ENCODE measurements around the gene HINT2. TPM values are rescaled to one million over a fixed set of nuclear protein-coding genes. Genes with fewer than 3 reads are reported as not detected.

HINT2 gene
- total RNA-seq, 3 donors from 2014 or later = 25.0 to 55.7 (median 32.1) TPM

DNA sequence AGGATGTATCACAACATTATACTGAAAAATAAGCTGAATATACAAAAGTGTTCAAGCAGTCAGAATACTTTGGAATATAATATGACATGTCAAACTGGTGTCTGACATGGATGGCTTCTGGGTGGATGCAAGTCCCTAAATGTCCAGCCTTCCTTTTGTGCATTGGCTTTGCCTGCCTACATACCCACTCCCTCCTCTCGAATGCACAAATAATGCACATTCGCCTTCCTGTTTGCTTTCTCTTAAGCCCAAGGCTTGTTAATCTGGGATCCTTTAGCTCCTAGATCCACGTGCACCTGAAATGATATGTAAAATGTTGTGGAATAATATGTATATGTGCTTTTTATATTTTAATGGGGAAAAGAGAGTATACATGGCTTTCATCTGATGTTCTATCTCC, 36.3 kb downstream of the HINT2 start:
- H3K36me3 ChIP-seq = no peaks in the 10 kb centered on the region
- H3K4me3 ChIP-seq = no peak overlapping the region
- H3K4me1 ChIP-seq = no peaks in the 10 kb centered on the region
- TF ChIP-seq POLR2AphosphoS5 (IDR thresholded peaks at IDR 0.05) = no peak
- TF ChIP-seq POLR2A (IDR thresholded peaks at IDR 0.05) = no peak
- TF ChIP-seq, protein P1, sequence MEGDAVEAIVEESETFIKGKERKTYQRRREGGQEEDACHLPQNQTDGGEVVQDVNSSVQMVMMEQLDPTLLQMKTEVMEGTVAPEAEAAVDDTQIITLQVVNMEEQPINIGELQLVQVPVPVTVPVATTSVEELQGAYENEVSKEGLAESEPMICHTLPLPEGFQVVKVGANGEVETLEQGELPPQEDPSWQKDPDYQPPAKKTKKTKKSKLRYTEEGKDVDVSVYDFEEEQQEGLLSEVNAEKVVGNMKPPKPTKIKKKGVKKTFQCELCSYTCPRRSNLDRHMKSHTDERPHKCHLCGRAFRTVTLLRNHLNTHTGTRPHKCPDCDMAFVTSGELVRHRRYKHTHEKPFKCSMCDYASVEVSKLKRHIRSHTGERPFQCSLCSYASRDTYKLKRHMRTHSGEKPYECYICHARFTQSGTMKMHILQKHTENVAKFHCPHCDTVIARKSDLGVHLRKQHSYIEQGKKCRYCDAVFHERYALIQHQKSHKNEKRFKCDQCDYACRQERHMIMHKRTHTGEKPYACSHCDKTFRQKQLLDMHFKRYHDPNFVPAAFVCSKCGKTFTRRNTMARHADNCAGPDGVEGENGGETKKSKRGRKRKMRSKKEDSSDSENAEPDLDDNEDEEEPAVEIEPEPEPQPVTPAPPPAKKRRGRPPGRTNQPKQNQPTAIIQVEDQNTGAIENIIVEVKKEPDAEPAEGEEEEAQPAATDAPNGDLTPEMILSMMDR (IDR thresholded peaks at IDR 0.05) = no peak
- no peak for DNase-seq (ENCODE audit: low spot score in 2 of 2)
- H3K9me3 ChIP-seq = no peaks in the 10 kb centered on the region
- H3K27ac ChIP-seq = no peak overlapping the region
- intact Hi-C loops (cut with DNase I; ENCODE audit: low total_unique reads) = no loop called here
- no peaks in the 10 kb centered on the region for H3K27me3 ChIP-seq

DNA sequence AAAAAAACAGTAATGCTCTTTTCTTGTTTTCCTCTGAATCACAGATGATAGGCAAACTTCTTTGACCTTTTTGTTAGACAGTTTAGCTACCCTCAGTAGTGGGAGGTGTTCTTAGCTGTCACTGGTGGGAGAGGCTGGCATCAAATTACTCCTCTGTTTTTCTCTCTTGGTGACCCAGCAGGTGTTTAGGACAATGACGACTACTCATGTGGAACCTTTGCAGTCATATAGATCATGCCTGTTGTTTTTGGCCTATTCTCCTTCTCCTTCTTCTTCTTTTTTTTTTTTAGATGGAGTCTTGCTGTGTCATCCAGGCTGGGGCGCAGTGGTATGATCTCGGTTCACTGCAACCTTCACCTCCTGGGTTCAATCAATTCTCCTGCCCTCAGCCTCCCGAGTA, 38.8 kb downstream of the HINT2 start:
- Histone ChIP-seq H3K27me3 (no peaks in the 10 kb centered on the region), H3K27ac (no peak overlapping the region), H3K36me3 (no peaks in the 10 kb centered on the region), H3K4me3 (no peak overlapping the region), H3K9me3 (no peaks in the 10 kb centered on the region), H3K4me1 (peaks cover 0 to 8% of the 10 kb centered on the region in 2 donors)
- DNase-seq (ENCODE audit: low spot score in 2 of 2) = no peak
- TF ChIP-seq POLR2A (IDR thresholded peaks at IDR 0.05) = no peak
- TF ChIP-seq, protein P1 (IDR thresholded peaks at IDR 0.05) = no peak
- TF ChIP-seq POLR2AphosphoS5 (IDR thresholded peaks at IDR 0.05) = no peak
- intact Hi-C loops (cut with DNase I; ENCODE audit: low total_unique reads) = no loop called here

DNA sequence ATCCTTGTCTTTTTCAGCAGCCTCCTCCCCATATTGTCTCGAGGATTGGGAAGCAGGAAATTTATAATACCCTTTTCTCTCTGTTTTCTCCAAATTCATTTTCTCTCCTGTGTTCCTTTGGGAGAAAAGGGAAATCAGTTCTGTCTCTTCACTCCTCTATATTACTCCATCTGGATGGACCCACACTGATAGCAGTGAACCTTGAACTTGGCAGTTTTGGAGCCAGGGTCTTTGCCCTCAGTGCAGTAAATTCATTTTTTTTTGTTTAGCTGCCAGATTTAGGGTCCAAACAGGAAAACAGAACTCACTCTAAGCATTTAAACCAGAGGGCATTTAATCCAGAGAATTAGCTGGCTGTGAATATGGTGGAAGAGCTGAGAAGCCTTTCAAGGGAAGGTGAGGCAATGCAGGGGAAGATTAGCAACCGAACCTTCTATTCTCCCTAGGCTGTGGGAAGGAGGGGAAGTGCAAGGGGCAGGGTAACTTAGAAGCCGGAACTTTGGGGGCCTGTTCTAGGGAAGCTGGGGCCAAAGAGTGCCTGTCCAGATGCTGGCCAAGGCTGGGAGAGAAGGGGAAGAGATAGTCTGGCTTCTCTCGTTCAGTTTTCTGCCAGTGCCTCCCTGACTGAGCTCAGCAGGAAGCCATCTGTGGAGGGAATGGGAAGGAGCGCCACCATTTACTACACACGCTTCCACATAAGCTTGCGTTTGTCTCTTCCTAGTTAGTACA, 39.8 kb downstream of the HINT2 start:
- no peaks in the 10 kb centered on the region for H3K36me3 ChIP-seq
- intact Hi-C loops (cut with DNase I; ENCODE audit: low total_unique reads) = no loop called here
- TF ChIP-seq, protein P1 (IDR thresholded peaks at IDR 0.05) = no peak
- no peak for TF ChIP-seq POLR2A (IDR thresholded peaks at IDR 0.05)
- TF ChIP-seq POLR2AphosphoS5 (IDR thresholded peaks at IDR 0.05) = no peak
- no peaks in the 10 kb centered on the region for H3K9me3 ChIP-seq
- no peak overlapping the region for H3K4me3 ChIP-seq
- no peaks in the 10 kb centered on the region for H3K27me3 ChIP-seq
- peaks cover 0 to 15% of the 10 kb centered on the region in 2 donors for H3K4me1 ChIP-seq
- no peak for DNase-seq (ENCODE audit: low spot score in 2 of 2)
- no peak overlapping the region for H3K27ac ChIP-seq

DNA sequence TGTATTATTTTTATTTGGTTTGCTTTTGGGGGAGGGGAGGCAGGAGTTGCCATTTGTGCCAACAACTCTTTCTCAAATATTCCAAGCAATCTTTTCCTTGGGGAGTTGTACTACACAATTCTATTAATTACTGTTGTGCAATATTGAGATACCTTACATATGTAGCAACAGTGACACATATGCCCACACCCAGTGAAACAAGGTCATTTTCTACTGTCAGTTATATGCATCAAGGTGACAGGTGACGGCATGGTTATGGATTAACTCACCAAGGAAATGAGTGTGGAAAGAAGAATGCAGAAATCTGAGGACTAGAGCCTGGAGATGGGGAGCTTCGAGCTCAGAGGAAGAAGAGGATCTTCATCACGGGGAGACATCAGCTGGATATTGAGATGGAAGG, 42.9 kb downstream of the HINT2 start:
- DNase-seq (ENCODE audit: low spot score in 2 of 2) = no peak
- Histone ChIP-seq H3K36me3 (no peaks in the 10 kb centered on the region), H3K4me3 (no peak overlapping the region), H3K4me1 (peaks cover 0 to 15% of the 10 kb centered on the region in 2 donors), H3K27ac (peak overlapping the region in 1 of 2 donors; percentile 58), H3K9me3 (no peaks in the 10 kb centered on the region), H3K27me3 (no peaks in the 10 kb centered on the region)
- intact Hi-C loops (cut with DNase I; ENCODE audit: low total_unique reads) = no loop called here
- TF ChIP-seq, protein P1 (IDR thresholded peaks at IDR 0.05) = no peak
- no peak for TF ChIP-seq POLR2AphosphoS5 (IDR thresholded peaks at IDR 0.05)
- TF ChIP-seq POLR2A (IDR thresholded peaks at IDR 0.05) = no peak

DNA sequence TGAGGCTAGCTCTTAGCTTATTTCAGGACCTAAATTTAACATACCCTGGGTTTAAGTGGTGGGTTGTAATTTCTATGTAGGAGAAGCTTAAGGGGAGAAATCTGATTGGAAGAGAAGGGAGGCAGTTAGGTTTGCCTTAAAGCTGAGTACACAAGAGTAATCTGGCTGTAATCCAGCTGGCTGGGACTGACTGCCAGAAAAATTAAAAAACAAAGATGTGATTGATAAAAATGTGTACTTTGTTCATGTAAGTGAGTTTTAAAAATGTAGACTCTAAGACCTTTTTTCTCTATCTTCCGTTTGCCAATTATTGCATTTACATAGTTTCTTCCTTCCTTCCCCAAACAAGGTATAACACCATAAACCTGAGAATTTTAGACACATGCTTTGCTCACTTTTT, 43.3 kb downstream of the HINT2 start:
- intact Hi-C loops (cut with DNase I; ENCODE audit: low total_unique reads) = no loop called here
- Histone ChIP-seq H3K9me3 (no peaks in the 10 kb centered on the region), H3K36me3 (no peaks in the 10 kb centered on the region), H3K4me1 (peaks cover 0 to 15% of the 10 kb centered on the region in 2 donors), H3K4me3 (peak overlapping the region in 1 of 3 donors; percentile 35), H3K27ac (peak overlapping the region; percentile 58 to 64), H3K27me3 (no peaks in the 10 kb centered on the region)
- TF ChIP-seq POLR2A (IDR thresholded peaks at IDR 0.05) (no peak), POLR2AphosphoS5 (IDR thresholded peaks at IDR 0.05) (no peak)
- TF ChIP-seq, protein P1 (IDR thresholded peaks at IDR 0.05) = no peak
- DNase-seq (ENCODE audit: low spot score in 2 of 2) = no peak
